Fibroblast of pulmonary artery (primary cell): ENCODE results near the gene STAC3.
A peak's percentile ranks its signal among the peaks of the same experiment; 100 is the strongest.

ENCODE experiments used
- DNase-seq: peaks from one replicate; pipeline ENCODE4 v3.0.0-alpha.2; 2010; ENCODE audit warnings: low read depth
- H3K4me3 ChIP-seq: replicated peaks from 2 replicates; pipeline ENCODE4 v1.5.1; 2011; ENCODE audit warnings: low read depth, mild to moderate bottlenecking, control low read depth, low read length, moderate library complexity
- CTCF ChIP-seq: IDR thresholded peaks from 2 replicates; pipeline ENCODE4 v1.5.1; 2011; ENCODE audit warnings: mild to moderate bottlenecking, control low read depth, low read length, inconsistent platforms; ENCODE audit errors: missing control alignments

STAC3 gene

GRCh38 chr12:57215668-57216013 lies 35.3 kb downstream of the STAC3 start:
- TF ChIP-seq CTCF = no peak
- DNase-seq = no peak
- H3K4me3 ChIP-seq = no peak overlapping the region

GRCh38 chr12:57215065-57215464 lies 35.9 kb downstream of the STAC3 start:
- TF ChIP-seq CTCF = no peak
- no peak overlapping the region for H3K4me3 ChIP-seq
- no peak for DNase-seq

- DNase-seq = peak; percentile 61
These were observed 36.6 kb downstream of the STAC3 start for GRCh38 chr12:57214398-57214781.

GRCh38 chr12:57213763-57214397 lies 37.1 kb downstream of the STAC3 start:
- no peak for TF ChIP-seq CTCF
- no peak overlapping the region for H3K4me3 ChIP-seq
- DNase-seq = no peak

More at GRCh38 chr12:57214398-57214781, 36.6 kb downstream of the STAC3 start:
- peak; percentile 72 for TF ChIP-seq CTCF
- H3K4me3 ChIP-seq = no peak overlapping the region

GRCh38 chr12:57213058-57213715 lies 37.8 kb downstream of the STAC3 start:
- peak; percentile 87 for DNase-seq
- no peak overlapping the region for H3K4me3 ChIP-seq
- peak; percentile 88 for TF ChIP-seq CTCF

- no peak for DNase-seq
- no peak overlapping the region for H3K4me3 ChIP-seq
- TF ChIP-seq CTCF = no peak
These were observed 38.3 kb downstream of the STAC3 start for GRCh38 chr12:57212701-57213057.
